HG02798 (cell line): ENCODE results near the gene SCGB3A1.

Source experiments
- ATAC-seq: cut with Tn5 transposase; IDR thresholded peaks from one replicate; pipeline ENCODE4 v1.9.1; 2021; ENCODE audit warnings: mild to moderate bottlenecking; ENCODE audit not compliant: unreplicated experiment, poor library complexity

The SCGB3A1 gene

GRCh38 chr5:180591311-180591887, at the start of gene SCGB3A1:
SCGB3A1 (minus strand) TSS chr5:180591499; CDS start chr5:180591462, 37 bp downstream.
- ATAC-seq, result no peak

- ATAC-seq, result no peak
Observed at GRCh38 chr5:180640611-180640860, 49.2 kb upstream of the SCGB3A1 start.

- no peak for ATAC-seq
Observed at GRCh38 chr5:180639741-180640610, 48.7 kb upstream of the SCGB3A1 start.

- ATAC-seq, result no peak
Observed at GRCh38 chr5:180639287-180639686, 48.0 kb upstream of the SCGB3A1 start.

GRCh38 chr5:180637962-180638680, 46.8 kb upstream of the SCGB3A1 start:
- ATAC-seq, result no peak

GRCh38 chr5:180636403-180637075, 45.2 kb upstream of the SCGB3A1 start:
- no peak for ATAC-seq

GRCh38 chr5:180636016-180636402, 44.7 kb upstream of the SCGB3A1 start:
- ATAC-seq, result no peak

- ATAC-seq, result no peak
Observed at GRCh38 chr5:180633283-180634177, 42.2 kb upstream of the SCGB3A1 start.

GRCh38 chr5:180632768-180633167, 41.5 kb upstream of the SCGB3A1 start:
- ATAC-seq, result no peak

GRCh38 chr5:180631549-180632383, 40.5 kb upstream of the SCGB3A1 start:
- no peak for ATAC-seq

- no peak for ATAC-seq
Observed at GRCh38 chr5:180630426-180630825, 39.1 kb upstream of the SCGB3A1 start.

- ATAC-seq, result no peak
Observed at GRCh38 chr5:180629831-180630382, 38.6 kb upstream of the SCGB3A1 start.

GRCh38 chr5:180628827-180629750, 37.8 kb upstream of the SCGB3A1 start:
- no peak for ATAC-seq

GRCh38 chr5:180628211-180628610, 36.9 kb upstream of the SCGB3A1 start:
- no peak for ATAC-seq

- no peak for ATAC-seq
Observed at GRCh38 chr5:180627386-180628120, 36.3 kb upstream of the SCGB3A1 start.

- ATAC-seq, result no peak
Observed at GRCh38 chr5:180626661-180627385, 35.5 kb upstream of the SCGB3A1 start.
